OCI-LY3 (cell line): Measurements from ENCODE around the gene PDE6H.

Source experiments
- H2AFZ ChIP-seq: fragments of 200-600, 300-600 bp; shearing (Covaris generic); 2 replicates; pipeline ENCODE4 v1.6.0; 2014; ENCODE audit warnings: antibody characterized with exemption, low read depth, low read length
- H3K27ac ChIP-seq: fragments of 200-600, 300-600 bp; sonication (generic); 2 replicates; pipeline ENCODE4 v1.5.1; 2014; ENCODE audit warnings: mild to moderate bottlenecking, low read length, moderate library complexity, mixed read lengths
- H3K27me3 ChIP-seq: fragments of 200-600, 300-600 bp; sonication (generic); 2 replicates; pipeline ENCODE4 v1.6.1; 2014; ENCODE audit warnings: low read depth, low read length, mixed read lengths
- H3K36me3 ChIP-seq: fragments of 200-600, 300-600 bp; sonication (generic); replicated peaks from 2 replicates; pipeline ENCODE3; 2014; ENCODE audit warnings: low read depth, low read length, mixed read lengths
- H3K4me1 ChIP-seq: fragments of 300-600, 200-600 bp; sonication (generic); 2 replicates; pipeline ENCODE4 v1.6.1; 2014; ENCODE audit warnings: low read length, mixed read lengths
- H3K4me2 ChIP-seq: fragments of 200-600, 300-600 bp; sonication (generic); 2 replicates; pipeline ENCODE4 v1.6.1; 2014; ENCODE audit warnings: low read length, mixed read lengths
- H3K4me3 ChIP-seq: fragments of 300-600, 200-600 bp; sonication (generic); 2 replicates; pipeline ENCODE4 v1.5.1; 2014; ENCODE audit warnings: antibody characterized with exemption, mild to moderate bottlenecking, low read length, moderate library complexity
- H3K79me2 ChIP-seq: fragments of 300-600, 200-600 bp; shearing (Covaris generic); 2 replicates; pipeline ENCODE4 v1.6.1; 2014; ENCODE audit warnings: mild to moderate bottlenecking, low read length, mixed read lengths
- H3K9ac ChIP-seq: fragments of 300-600, 200-600 bp; shearing (Covaris generic); 2 replicates; pipeline ENCODE4 v1.6.0; 2014; ENCODE audit warnings: mild to moderate bottlenecking, low read length, moderate library complexity
- H3K9me3 ChIP-seq: fragments of 200-600, 300-600 bp; shearing (Covaris generic); 2 replicates; pipeline ENCODE4 v1.6.1; 2014; ENCODE audit warnings: low read length, mixed read lengths; ENCODE audit not compliant: insufficient read depth
- H4K20me1 ChIP-seq: fragments of 200-600, 300-600 bp; sonication (generic); 2 replicates; pipeline ENCODE4 v1.6.1; 2016; ENCODE audit warnings: low read length, mixed read lengths; ENCODE audit not compliant: insufficient read depth
- CTCF ChIP-seq: fragments of 200-600, 300-600 bp; sonication (generic); IDR thresholded peaks from 2 replicates; pipeline ENCODE4 v1.5.1; 2014; ENCODE audit warnings: antibody characterized with exemption, low read length, low read depth
- EZH2phosphoT487 ChIP-seq: fragments of 200-600 bp; shearing (Covaris generic); IDR thresholded peaks from 2 replicates; pipeline ENCODE4 v1.6.1; 2018; ENCODE audit warnings: antibody characterized with exemption, mixed run types, low read depth

PDE6H gene

GRCh38 chr12:14972816-14973215, at the start of gene PDE6H:
PDE6H (plus strand) TSS chr12:14973042; CDS start chr12:14978013, 4,971 bp downstream.
- Histone ChIP-seq H3K79me2 (no peaks in the 10 kb centered on the region), H3K4me2 (no peak within 1 kb of the TSS)

GRCh38 chr12:14923944-14924343, 48.9 kb upstream of the PDE6H start:
- Histone ChIP-seq H3K27me3 (no peaks in the 10 kb centered on the region), H3K4me1 (peaks cover 14% of the 10 kb centered on the region), H3K79me2 (no peaks in the 10 kb centered on the region), H3K9me3 (no peaks in the 10 kb centered on the region), H3K36me3 (no peaks in the 10 kb centered on the region), H3K4me2 (no peak overlapping the region), H3K4me3 (no peak overlapping the region), H3K9ac (no peak overlapping the region), H3K27ac (no peak overlapping the region), H4K20me1 (no peaks in the 10 kb centered on the region), H2AFZ (no peak overlapping the region)
- no peak for TF ChIP-seq EZH2phosphoT487
- TF ChIP-seq CTCF = no peak

More at GRCh38 chr12:14972816-14973215, at the start of gene PDE6H:
- Histone ChIP-seq H4K20me1 (no peaks in the 10 kb centered on the region), H3K4me3 (no peak within 1 kb of the TSS), H3K4me1 (no peaks in the 10 kb centered on the region), H2AFZ (no peak within 1 kb of the TSS), H3K36me3 (no peaks in the 10 kb centered on the region), H3K9ac (no peak within 1 kb of the TSS), H3K27me3 (no peaks in the 10 kb centered on the region), H3K27ac (no peak within 1 kb of the TSS), H3K9me3 (no peaks in the 10 kb centered on the region)
- TF ChIP-seq CTCF (no peak), EZH2phosphoT487 (no peak)

GRCh38 chr12:14924541-14924940, 48.3 kb upstream of the PDE6H start:
- Histone ChIP-seq H3K27me3 (no peaks in the 10 kb centered on the region), H3K4me2 (no peak overlapping the region), H3K27ac (no peak overlapping the region), H3K4me1 (peaks cover 14% of the 10 kb centered on the region), H4K20me1 (no peaks in the 10 kb centered on the region), H3K9ac (no peak overlapping the region), H2AFZ (no peak overlapping the region), H3K79me2 (no peaks in the 10 kb centered on the region), H3K9me3 (no peaks in the 10 kb centered on the region), H3K4me3 (no peak overlapping the region), H3K36me3 (no peaks in the 10 kb centered on the region)
- TF ChIP-seq EZH2phosphoT487 (no peak), CTCF (no peak)

GRCh38 chr12:14927267-14927666, 45.6 kb upstream of the PDE6H start:
- Histone ChIP-seq H3K36me3 (peaks cover 6% of the 10 kb centered on the region), H2AFZ (no peak overlapping the region), H4K20me1 (no peaks in the 10 kb centered on the region)

More at GRCh38 chr12:14927267-14927666, 45.6 kb upstream of the PDE6H start:
- Histone ChIP-seq H3K27me3 (no peaks in the 10 kb centered on the region), H3K4me1 (peaks cover 14% of the 10 kb centered on the region), H3K27ac (no peak overlapping the region), H3K9me3 (no peaks in the 10 kb centered on the region), H3K9ac (no peak overlapping the region), H3K4me3 (no peak overlapping the region), H3K4me2 (peak overlapping the region; percentile 32; the same call in 1 of the 2 replicates), H3K79me2 (no peaks in the 10 kb centered on the region)
- TF ChIP-seq EZH2phosphoT487 = no peak
- no peak for TF ChIP-seq CTCF
